HEK293 (cell line): ENCODE data around the gene ZNF217.

Source experiments
- CTCF ChIP-seq: fragments of 450-650 bp; formaldehyde crosslinking; IDR thresholded peaks from 2 replicates; pipeline ENCODE4 v1.5.1; 2016; ENCODE audit warnings: missing biosample characterization, missing genetic modification characterization
- PATZ1 ChIP-seq: fragments of 450-650 bp; formaldehyde crosslinking; IDR thresholded peaks from 2 replicates; pipeline ENCODE4 v1.5.1; 2016; ENCODE audit warnings: missing biosample characterization, missing genetic modification characterization
- PRDM10 ChIP-seq: fragments of 450-650 bp; formaldehyde crosslinking; IDR thresholded peaks from 2 replicates; pipeline ENCODE4 v1.5.1; 2016; ENCODE audit warnings: missing biosample characterization, missing genetic modification characterization
- REST ChIP-seq: fragments of 450-650 bp; formaldehyde crosslinking; IDR thresholded peaks from 2 replicates; pipeline ENCODE4 v1.5.1; 2016; ENCODE audit warnings: missing biosample characterization, missing genetic modification characterization
- ZBTB1 ChIP-seq: fragments of 450-650 bp; formaldehyde crosslinking; IDR thresholded peaks from 2 replicates; pipeline ENCODE4 v1.5.1; 2016; ENCODE audit warnings: missing biosample characterization, missing genetic modification characterization
- ZNF133 ChIP-seq: fragments of 450-650 bp; formaldehyde crosslinking; IDR thresholded peaks from 2 replicates; pipeline ENCODE4 v1.5.1; 2016; ENCODE audit warnings: missing biosample characterization, missing genetic modification characterization
- ZNF155 ChIP-seq: fragments of 450-650 bp; formaldehyde crosslinking; IDR thresholded peaks from 2 replicates; pipeline ENCODE4 v1.5.1; 2016; ENCODE audit warnings: missing biosample characterization, missing genetic modification characterization
- ZNF266 ChIP-seq: fragments of 450-650 bp; formaldehyde crosslinking; IDR thresholded peaks from 2 replicates; pipeline ENCODE4 v1.5.1; 2016; ENCODE audit warnings: missing biosample characterization, missing genetic modification characterization, low read depth
- ZNF274 ChIP-seq, 2 experiments: fragments of 200-500 bp in 1 of 2; fragments of 450-650 bp in 1 of 2; sonication (Bioruptor generic) in 1 of 2; formaldehyde crosslinking in 1 of 2; IDR thresholded peaks; 2 replicates each; pipeline versions ENCODE4 v1.5.1 to v1.6.1; 2014 to 2016; ENCODE audit warnings: borderline replicate concordance in 1 of 2, inconsistent platforms in 1 of 2, low read length in 1 of 2, missing biosample characterization in 1 of 2, missing genetic modification characterization in 1 of 2
- ZNF335 ChIP-seq: fragments of 450-650 bp; formaldehyde crosslinking; conservative IDR thresholded peaks from 2 replicates; pipeline ENCODE4 v1.5.1; 2016; ENCODE audit warnings: missing biosample characterization, missing genetic modification characterization
- ZNF341 ChIP-seq: fragments of 450-650 bp; formaldehyde crosslinking; IDR thresholded peaks from 2 replicates; pipeline ENCODE4; 2016; ENCODE audit warnings: low read depth, missing biosample characterization, missing genetic modification characterization
- ZNF423 ChIP-seq: fragments of 450-650 bp; formaldehyde crosslinking; IDR thresholded peaks from 2 replicates; pipeline ENCODE4 v1.5.1; 2016; ENCODE audit warnings: missing biosample characterization, missing genetic modification characterization
- ZNF830 ChIP-seq: fragments of 450-650 bp; IDR thresholded peaks from 2 replicates; pipeline ENCODE4 v1.5.0; 2018; ENCODE audit warnings: missing biosample characterization, missing genetic modification characterization, low read depth, mild to moderate bottlenecking, moderate library complexity

- TF ChIP-seq ZNF423 (tag by site-specific recombination): no peak
- no peak for TF ChIP-seq ZNF266
- TF ChIP-seq CTCF (tag by site-specific recombination): no peak
- TF ChIP-seq REST: no peak
- no peak for TF ChIP-seq ZNF341
- TF ChIP-seq PATZ1 (tag by site-specific recombination): no peak
- TF ChIP-seq PRDM10 (tag by site-specific recombination): no peak
- no peak for TF ChIP-seq ZNF830 (tag by site-specific recombination)
- TF ChIP-seq ZBTB1 (tag by site-specific recombination): no peak
- no peak for TF ChIP-seq ZNF274 (IDR thresholded peaks at IDR 0.05; ENCODE audit: low read length)
- no peak for TF ChIP-seq ZNF274 (tag by site-specific recombination; IDR thresholded peaks at IDR 0.05; ENCODE audit: borderline replicate concordance)
- no peak for TF ChIP-seq ZNF335
- TF ChIP-seq ZNF133 (tag by site-specific recombination): no peak
- TF ChIP-seq ZNF155 (tag by site-specific recombination): no peak
Measured at GRCh38 chr20:53575481-53576194, 18.0 kb downstream of the ZNF217 start.
